ENCODE data around the gene GPRC5A.

The GPRC5A gene

GRCh38 chr12:12908711-12909110, 17.3 kb downstream of the GPRC5A start:
- DNase-seq (ENCODE audit: low read depth), result no peak
- no peak for TF ChIP-seq CTCF (IDR thresholded peaks at IDR 0.05; ENCODE audit: low read depth, low read length, missing control alignments)
- no peak overlapping the region for H3K4me3 ChIP-seq (ENCODE audit: low read depth, low read length)
- in situ Hi-C loops (cut with HindIII; ENCODE audit: low sequenced_read_pairs), result no loop called here

- in situ Hi-C loops (cut with HindIII; ENCODE audit: low sequenced_read_pairs), result no loop called here
- TF ChIP-seq CTCF (IDR thresholded peaks at IDR 0.05; ENCODE audit: low read depth, low read length, missing control alignments), result no peak
- no peak for DNase-seq (ENCODE audit: low read depth)
- H3K4me3 ChIP-seq (ENCODE audit: low read depth, low read length), result no peak overlapping the region
Observed at GRCh38 chr12:12909228-12909994, 18.0 kb downstream of the GPRC5A start.

GRCh38 chr12:12909995-12910420, 18.6 kb downstream of the GPRC5A start:
- no peak for TF ChIP-seq CTCF (IDR thresholded peaks at IDR 0.05; ENCODE audit: low read depth, low read length, missing control alignments)
- H3K4me3 ChIP-seq (ENCODE audit: low read depth, low read length), result no peak overlapping the region
- DNase-seq (ENCODE audit: low read depth), result no peak
- in situ Hi-C loops (cut with HindIII; ENCODE audit: low sequenced_read_pairs), result no loop called here

GRCh38 chr12:12912711-12913110, 21.3 kb downstream of the GPRC5A start:
- TF ChIP-seq CTCF (IDR thresholded peaks at IDR 0.05; ENCODE audit: low read depth, low read length, missing control alignments), result no peak

GRCh38 chr12:12915656-12916055, 24.3 kb downstream of the GPRC5A start:
- no peak for DNase-seq (ENCODE audit: low read depth)
- TF ChIP-seq CTCF (IDR thresholded peaks at IDR 0.05; ENCODE audit: low read depth, low read length, missing control alignments), result no peak
- in situ Hi-C loops (cut with HindIII; ENCODE audit: low sequenced_read_pairs), result no loop called here
- no peak overlapping the region for H3K4me3 ChIP-seq (ENCODE audit: low read depth, low read length)

More at GRCh38 chr12:12912711-12913110, 21.3 kb downstream of the GPRC5A start:
- in situ Hi-C loops (cut with HindIII; ENCODE audit: low sequenced_read_pairs), result no loop called here
- H3K4me3 ChIP-seq (ENCODE audit: low read depth, low read length), result no peak overlapping the region
- DNase-seq (ENCODE audit: low read depth), result no peak

- peak; percentile 99 for TF ChIP-seq CTCF (IDR thresholded peaks at IDR 0.05; ENCODE audit: low read depth, low read length, missing control alignments)
- H3K4me3 ChIP-seq (ENCODE audit: low read depth, low read length), result no peak overlapping the region
Observed at GRCh38 chr12:12916135-12916944, 25.0 kb downstream of the GPRC5A start.

More at GRCh38 chr12:12916135-12916944, 25.0 kb downstream of the GPRC5A start:
- DNase-seq (ENCODE audit: low read depth), result peak; percentile 68
- in situ Hi-C loops (cut with HindIII; ENCODE audit: low sequenced_read_pairs), result no loop called here

All from astrocyte of the cerebellum (primary cell).